ENCODE data around the gene NELFE.

Gene NELFE

GRCh38 chr6:31958412-31958740 is 395 bp downstream of the NELFE start:
- H3K4me3 ChIP-seq (ENCODE audit: control insufficient read depth, low read depth, low read length), result peak overlapping the region; percentile 95
- DNase-seq (ENCODE audit: low read depth), result no peak
- TF ChIP-seq CTCF (IDR thresholded peaks at IDR 0.05; ENCODE audit: control insufficient read depth, insufficient read depth, low read depth, low read length, missing control alignments), result no peak

DNA sequence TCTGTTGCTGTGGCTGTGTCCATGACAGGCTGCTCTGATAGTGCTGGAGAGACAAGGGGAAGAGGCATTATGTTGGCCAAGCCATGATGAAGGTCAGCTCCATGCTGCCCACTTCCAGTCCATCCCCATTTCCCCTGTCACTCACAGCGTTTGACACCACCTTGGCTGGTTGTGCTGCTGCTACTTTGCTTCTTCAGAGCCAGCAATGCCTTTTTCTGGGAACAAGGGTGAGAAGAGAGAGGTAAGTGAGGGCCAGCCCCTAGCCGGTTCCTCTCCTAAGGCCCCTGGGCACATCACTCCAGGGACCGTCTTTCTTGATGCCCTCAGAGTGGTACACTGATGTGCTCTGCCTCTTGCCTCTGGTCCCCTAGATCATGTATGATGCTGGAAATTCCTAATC is 2.0 kb downstream of the NELFE start:
- DNase-seq (ENCODE audit: low read depth), result no peak
- TF ChIP-seq CTCF (IDR thresholded peaks at IDR 0.05; ENCODE audit: control insufficient read depth, insufficient read depth, low read depth, low read length, missing control alignments), result no peak
- H3K4me3 ChIP-seq (ENCODE audit: control insufficient read depth, low read depth, low read length), result no peak overlapping the region

DNA sequence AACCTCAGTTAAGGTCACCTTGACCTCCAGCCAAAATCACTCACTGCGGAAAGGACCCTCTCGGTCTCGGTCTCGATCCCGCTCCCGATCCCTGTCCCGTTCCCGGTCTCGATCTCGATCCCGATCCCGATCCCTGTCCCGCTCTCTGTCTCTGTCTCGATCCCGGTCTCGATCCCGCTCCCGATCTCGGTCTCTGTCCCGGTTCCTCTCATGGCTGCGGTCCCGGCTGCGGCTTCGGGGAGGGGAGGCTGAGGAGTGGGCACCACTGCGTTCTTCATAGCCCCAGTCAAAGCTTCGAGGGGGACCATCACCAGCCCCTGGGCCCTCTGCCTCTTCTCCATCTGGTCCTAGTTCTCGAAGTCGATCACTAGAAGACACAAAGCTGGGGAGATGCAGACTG is 4.3 kb downstream of the NELFE start:
- no peak for DNase-seq (ENCODE audit: low read depth)
- no peak for TF ChIP-seq CTCF (IDR thresholded peaks at IDR 0.05; ENCODE audit: control insufficient read depth, insufficient read depth, low read depth, low read length, missing control alignments)
- no peak overlapping the region for H3K4me3 ChIP-seq (ENCODE audit: control insufficient read depth, low read depth, low read length)

DNA sequence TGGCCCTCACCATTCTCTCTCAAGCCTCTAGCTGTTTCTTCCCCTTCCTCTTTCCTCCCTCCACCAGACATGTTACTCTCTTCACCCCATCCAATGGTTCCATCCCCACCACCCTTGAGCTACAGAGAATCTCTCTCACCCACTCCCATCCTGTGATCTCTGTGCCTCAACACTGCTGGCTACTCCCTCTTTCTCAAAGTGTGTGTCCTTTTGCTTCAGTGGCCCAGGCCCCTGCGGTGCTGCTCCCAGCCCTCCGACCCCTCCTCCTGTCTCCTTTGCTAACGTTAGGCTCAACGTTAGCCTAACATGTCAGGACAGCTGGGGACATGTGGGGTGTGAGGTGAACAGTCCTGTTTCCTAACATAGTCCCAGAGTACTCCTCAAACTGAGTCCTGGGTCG is 5.9 kb downstream of the NELFE start:
- TF ChIP-seq CTCF (IDR thresholded peaks at IDR 0.05; ENCODE audit: control insufficient read depth, insufficient read depth, low read depth, low read length, missing control alignments), result no peak

DNA sequence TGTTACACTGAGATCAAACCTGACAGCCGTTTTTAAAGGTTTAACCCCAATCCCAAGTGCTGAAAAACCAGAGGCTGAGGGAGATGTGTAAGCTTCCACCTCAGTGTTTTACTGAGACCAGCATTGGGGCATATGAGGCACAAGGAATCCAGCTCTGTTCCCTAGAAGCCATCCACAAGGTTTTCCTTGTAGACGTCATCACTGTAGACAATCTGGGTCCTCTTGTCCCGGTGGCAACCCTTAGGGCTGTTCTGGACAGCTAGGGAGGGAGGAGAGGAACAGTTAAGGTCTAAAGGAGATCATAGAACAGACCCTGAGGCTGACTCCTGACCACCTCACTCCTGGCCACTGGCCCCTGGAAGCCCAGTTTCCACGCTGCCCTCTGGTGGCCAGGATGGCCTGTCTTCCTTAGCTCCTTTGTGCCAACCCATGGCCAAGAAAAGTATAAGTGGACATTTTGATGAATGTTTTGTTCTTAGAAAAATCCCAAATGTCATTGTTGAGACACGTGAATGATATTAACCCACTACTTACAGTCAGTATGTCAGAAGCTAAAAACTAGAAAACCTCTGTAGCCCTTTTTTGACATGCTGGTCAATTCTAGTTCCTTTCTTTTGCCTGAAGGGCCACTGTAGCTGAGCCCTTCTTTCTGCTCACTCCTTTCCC is 6.5 kb downstream of the NELFE start:
- peak; percentile 89 for TF ChIP-seq CTCF (IDR thresholded peaks at IDR 0.05; ENCODE audit: control insufficient read depth, insufficient read depth, low read depth, low read length, missing control alignments)
- no peak overlapping the region for H3K4me3 ChIP-seq (ENCODE audit: control insufficient read depth, low read depth, low read length)
- DNase-seq (ENCODE audit: low read depth), result no peak

More for the DNA sequence above, 5.9 kb downstream of the NELFE start:
- no peak overlapping the region for H3K4me3 ChIP-seq (ENCODE audit: control insufficient read depth, low read depth, low read length)
- no peak for DNase-seq (ENCODE audit: low read depth)

DNA sequence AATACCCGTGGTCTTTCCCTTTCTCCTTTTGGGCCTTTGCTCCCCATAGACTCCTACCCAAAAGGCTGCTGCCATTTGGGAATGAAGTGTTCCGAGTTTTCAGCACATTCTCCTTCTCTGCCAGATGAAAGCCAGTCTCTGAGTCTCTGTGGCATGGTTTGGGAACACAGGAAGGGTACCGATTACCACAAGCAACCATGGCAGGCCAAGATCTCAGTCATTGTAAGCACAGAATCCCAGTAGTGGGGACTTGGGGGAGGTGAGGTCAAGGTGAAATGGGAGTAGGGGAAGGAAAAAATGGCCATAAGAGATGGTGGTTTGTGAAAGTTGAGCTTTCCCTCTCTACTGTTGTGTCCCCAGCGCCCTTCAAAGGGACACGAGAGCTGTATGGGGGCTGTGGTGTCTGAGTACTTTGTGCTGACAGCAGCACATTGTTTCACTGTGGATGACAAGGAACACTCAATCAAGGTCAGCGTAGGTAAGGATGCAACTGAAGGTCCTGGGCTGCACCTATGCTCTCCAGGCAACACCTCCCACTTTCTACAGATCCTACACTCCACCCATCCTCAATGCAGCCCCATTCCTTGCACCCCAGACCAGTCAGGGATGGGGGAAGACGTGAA is 8.7 kb downstream of the NELFE start:
- no peak overlapping the region for H3K4me3 ChIP-seq (ENCODE audit: control insufficient read depth, low read depth, low read length)
- DNase-seq (ENCODE audit: low read depth), result no peak
- no peak for TF ChIP-seq CTCF (IDR thresholded peaks at IDR 0.05; ENCODE audit: control insufficient read depth, insufficient read depth, low read depth, low read length, missing control alignments)

Measured in AG09309 (cell line).